Measurements from ENCODE around the gene C10orf67. TPM values are rescaled to one million over a fixed set of nuclear protein-coding genes. Genes with fewer than 3 reads are reported as not detected.
A peak's percentile ranks its signal among the peaks of the same experiment; 100 is the strongest.

C10orf67 gene
- total and polyA plus RNA-seq, 2 of the 8 experiments (the other 6 are each of a cell fraction or from before 2014, with no cell fraction given), result 0.05 to 0.11 TPM

GRCh38 chr10:23203369-23204325, 140.9 kb downstream of the C10orf67 start:
- no peaks in the 10 kb centered on the region for H3K9me3 ChIP-seq (ENCODE audit: insufficient read depth in 2 of 2, low read depth in 1 of 2, low read length in 1 of 2)
- no peak overlapping the region for H4K91ac ChIP-seq (replicated peaks; ENCODE audit: insufficient read length, low read length)
- no peak overlapping the region for H4K5ac ChIP-seq (ENCODE audit: insufficient read length, low read depth, low read length)
- no peak overlapping the region for H3K9ac ChIP-seq (replicated peaks in 1 of 4; ENCODE audit: extremely low read depth in 1 of 4, low read depth in 3 of 4, low read length in 3 of 4)
- H3K18ac ChIP-seq (ENCODE audit: extremely low read depth, low read length), result no peak overlapping the region
- no peak overlapping the region for H2BK12ac ChIP-seq (ENCODE audit: low read depth, low read length)
- FAIRE-seq (no peak), DNase-seq (ENCODE audit: low read depth in 1 of 2, low spot score in 2 of 2) (peak in 1 of 2 experiments; percentile 57)
- H4K20me1 ChIP-seq (replicated peaks in 1 of 2; ENCODE audit: control insufficient read depth in 1 of 2, insufficient read depth in 2 of 2, low read length in 2 of 2), result peaks cover 4 to 15% of the 10 kb centered on the region in 2 experiments
- H3K56ac ChIP-seq (replicated peaks; ENCODE audit: insufficient read length, low read depth, low read length), result no peak overlapping the region
- H2BK5ac ChIP-seq (ENCODE audit: low read depth, low read length), result no peak overlapping the region
- ChIA-PET CTCF (ENCODE audit: partially characterized antibody) (interaction anchor here (0.6 to 1.6 kb wide), 8 partner anchors 10 to 585 kb away, joined by 3 to 4 read pairs (median 3); no protein-coding TSS in a partner anchor), POLR2A (ENCODE audit: partially characterized antibody) (no interaction called here)
- H3K14ac ChIP-seq (ENCODE audit: insufficient read length), result no peak overlapping the region
- no peak for TF ChIP-seq JUND (IDR thresholded peaks at IDR 0.05; ENCODE audit: low read length)
- peak; percentile 95 for TF ChIP-seq SUZ12 (IDR thresholded peaks at IDR 0.05; ENCODE audit: low read length)
- TF ChIP-seq EZH2 (IDR thresholded peaks at IDR 0.05; ENCODE audit: low read depth, low read length, severe bottlenecking), result peak; percentile 94
- TF ChIP-seq RNF2 (IDR thresholded peaks at IDR 0.05; ENCODE audit: borderline replicate concordance, low read depth, low read length, missing control alignments, poor library complexity, severe bottlenecking), result peak; percentile 83
- peaks cover 5% of the 10 kb centered on the region; the same call in 1 of the 2 replicates for H3K23me2 ChIP-seq (ENCODE audit: low read depth, low read length)
- H3K4ac ChIP-seq (replicated peaks; ENCODE audit: insufficient read length, low read depth, low read length), result no peak overlapping the region
- no peak overlapping the region for H3K23ac ChIP-seq (ENCODE audit: insufficient read length)
- H3K27me3 ChIP-seq (replicated peaks in 1 of 4; ENCODE audit: control insufficient read depth in 3 of 4, extremely low read depth in 1 of 4, insufficient read depth in 3 of 4, low read length in 3 of 4), result peaks cover 60 to 74% (median 70%) of the 10 kb centered on the region in 4 experiments
- 12% methylated on average over 29 of the region's 29 CpGs; no CpG with 5 or more reads in 1 of the 2 experiments for WGBS, 2 experiments (ENCODE audit: extremely low coverage in 1 of 2, insufficient coverage in 1 of 2, insufficient read length in 1 of 2, insufficient replicate concordance in 2 of 2, low coverage in 1 of 2, low lambda C conversion rate in 2 of 2, missing lambda C conversion rate in 1 of 2)
- H3K4me1 ChIP-seq (replicated peaks in 1 of 4; ENCODE audit: control insufficient read depth in 3 of 4, insufficient read depth in 4 of 4, low read length in 3 of 4), result peaks cover 0 to 23% (median 13%) of the 10 kb centered on the region in 4 experiments
- no peak overlapping the region for H2AK5ac ChIP-seq (ENCODE audit: low read depth, low read length)
- H2AFZ ChIP-seq (ENCODE audit: low read length), result no peak overlapping the region
- no peaks in the 10 kb centered on the region; a peak in 1 of 8 replicates for H3K36me3 ChIP-seq (ENCODE audit: control insufficient read depth in 2 of 4, insufficient read depth in 4 of 4, low read length in 3 of 4)
- no peaks in the 10 kb centered on the region for H3K79me2 ChIP-seq (ENCODE audit: control insufficient read depth in 1 of 2, insufficient read depth in 2 of 2, low read length in 2 of 2)
- no peaks in the 10 kb centered on the region for H3K79me1 ChIP-seq (ENCODE audit: low read depth, low read length)
- H3K27ac ChIP-seq (ENCODE audit: low read depth, low read length), result no peak overlapping the region
- peak overlapping the region in 1 of 4 experiments; percentile 32; a peak in 3 of 8 replicates for H3K4me3 ChIP-seq (ENCODE audit: extremely low read depth in 1 of 4, insufficient read depth in 2 of 4, low read depth in 3 of 4, low read length in 4 of 4)
- H4K8ac ChIP-seq (ENCODE audit: extremely low read depth, insufficient read depth, low read length), result no peak overlapping the region
- H2BK15ac ChIP-seq (ENCODE audit: low read length), result no peak overlapping the region
- no peak overlapping the region for H2BK120ac ChIP-seq (replicated peaks; ENCODE audit: low read depth, low read length)
- no peak overlapping the region for H2BK20ac ChIP-seq (ENCODE audit: low read length)
- peak overlapping the region; percentile 20 to 43 for H3K4me2 ChIP-seq (ENCODE audit: insufficient read depth in 1 of 2, low read depth in 2 of 2, low read length in 2 of 2)

Data from H1 (cell line).